ENCODE data around the gene CHD9.

DNA sequence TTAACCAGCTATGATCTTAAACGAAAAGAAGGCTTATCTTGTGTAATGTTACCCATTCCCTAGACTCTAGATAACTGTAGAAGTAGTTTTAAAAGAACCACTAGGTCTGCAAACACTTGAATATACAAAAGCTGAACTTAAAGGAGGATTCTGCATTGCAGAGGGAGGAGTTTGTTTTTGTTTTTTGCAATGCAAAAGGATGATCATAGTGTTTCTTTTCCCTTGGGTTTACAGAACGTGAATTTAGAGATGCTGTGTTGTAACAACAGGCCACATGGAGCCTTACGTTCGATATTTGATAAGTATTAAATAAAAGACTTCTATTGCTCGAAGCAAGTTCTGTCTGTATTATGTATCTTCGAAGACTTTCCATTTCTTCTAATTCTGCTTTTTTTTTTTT lies 77.6 kb downstream of the CHD9 start:
- no peak for TF ChIP-seq CTCF (IDR thresholded peaks at IDR 0.05)
- no peak for TF ChIP-seq POLR2A (IDR thresholded peaks at IDR 0.05)
- no peak for TF ChIP-seq EP300 (IDR thresholded peaks at IDR 0.05)
